Mucosa of descending colon (tissue), 3 donors: ENCODE data around the gene DMAC2. TPM values are rescaled to one million over a fixed set of nuclear protein-coding genes. Genes with fewer than 3 reads are reported as not detected.
"Not testable (repeated sequence)": the region's sequence is repeated elsewhere in the genome, so short reads cannot be mapped to it uniquely, and the experiment has no call there.

Experiments
- ATAC-seq: fragments of 200-7000 bp; cut with Tn5 transposase; one replicate; pipeline ENCODE4 v1.9.1; 2020; ENCODE audit warnings: mild to moderate bottlenecking, moderate library complexity
- DNase-seq, 3 donors: peaks; one replicate each; pipeline ENCODE4 v3.0.0-alpha.2; 2020
- H3K36me3 ChIP-seq: fragments of 200-600 bp; one replicate; pipeline ENCODE4 v1.8.0; 2021; ENCODE audit warnings: low read depth, mild to moderate bottlenecking
- H3K4me1 ChIP-seq: fragments of 200-600 bp; one replicate; pipeline ENCODE4 v1.8.0; 2021; ENCODE audit warnings: low read depth, mild to moderate bottlenecking
- H3K4me3 ChIP-seq: fragments of 200-600 bp; one replicate; pipeline ENCODE4 v1.8.0; 2021; ENCODE audit warnings: mild to moderate bottlenecking
- H3K9me3 ChIP-seq: fragments of 200-600 bp; one replicate; pipeline ENCODE4 v1.8.0; 2021; ENCODE audit warnings: mild to moderate bottlenecking
- intact Hi-C, 2 donors: fragments of 100-400 bp; cut with DNase I in 1 of 2; cut with micrococcal nuclease in 1 of 2; formaldehyde crosslinking; loops; one replicate each; pipeline versions ENCODE4 v1.11.0 to v1.11.1; 2022; cut with DNase I, micrococcal nuclease
- long read RNA-seq, 2 donors: library from polyadenylated mRNA; unstranded; transcript quantifications; one replicate each; pipeline ENCODE4 v2.0.0, GENCODE V29; 2019 to 2021
- total RNA-seq, 3 donors: library from RNA; stranded (reverse); fragmentation: NEBNext Ultra II Directional in 2 of 3; extraction: Animal tissue kit (Norgen Biotek cat#: 25700) in 2 of 3; gene quantifications; one replicate each; pipeline versions ENCODE4 v1.2.1 to v1.2.4, GENCODE V29; 2021 to 2023
- TF ChIP-seq, protein P1 (sequence below): fragments of 200-600 bp; IDR thresholded peaks from one replicate; pipeline ENCODE4 v1.8.0; 2022; ENCODE audit warnings: antibody characterized with exemption, mild to moderate bottlenecking
- donor health status: DM: no; HTN: no; CAD: no; lungs with moderate emphysema.
- donor health status: DM: no; HTN: no; CAD: no.
- donor health status: DM: no; HTN: yes; CAD: no.

DMAC2 gene
- total RNA-seq: 10 to 100 TPM; 38.9 to 61.0 (median 47.5) TPM
- long read RNA-seq, donor 1, transcript DMAC2-201 (6 exons, 1,692 nt): major isoform, 35 of 52 reads
- long read RNA-seq, donor 1, partial matches to known transcripts: 4 of 52 reads
- long read RNA-seq, donor 1, other reads (novel, unspliced or antisense): 6 of 52 reads
- long read RNA-seq, donor 2, transcript DMAC2-210 (5 exons, 1,622 nt): minor isoform, 7 of 44 reads
- long read RNA-seq, donor 2, transcript DMAC2-201 (6 exons, 1,692 nt): major isoform, 29 of 44 reads
- long read RNA-seq, donor 2, partial matches to known transcripts: 4 of 44 reads
- long read RNA-seq, donor 2, other reads (novel, unspliced or antisense): 1 of 44 reads

DNA sequence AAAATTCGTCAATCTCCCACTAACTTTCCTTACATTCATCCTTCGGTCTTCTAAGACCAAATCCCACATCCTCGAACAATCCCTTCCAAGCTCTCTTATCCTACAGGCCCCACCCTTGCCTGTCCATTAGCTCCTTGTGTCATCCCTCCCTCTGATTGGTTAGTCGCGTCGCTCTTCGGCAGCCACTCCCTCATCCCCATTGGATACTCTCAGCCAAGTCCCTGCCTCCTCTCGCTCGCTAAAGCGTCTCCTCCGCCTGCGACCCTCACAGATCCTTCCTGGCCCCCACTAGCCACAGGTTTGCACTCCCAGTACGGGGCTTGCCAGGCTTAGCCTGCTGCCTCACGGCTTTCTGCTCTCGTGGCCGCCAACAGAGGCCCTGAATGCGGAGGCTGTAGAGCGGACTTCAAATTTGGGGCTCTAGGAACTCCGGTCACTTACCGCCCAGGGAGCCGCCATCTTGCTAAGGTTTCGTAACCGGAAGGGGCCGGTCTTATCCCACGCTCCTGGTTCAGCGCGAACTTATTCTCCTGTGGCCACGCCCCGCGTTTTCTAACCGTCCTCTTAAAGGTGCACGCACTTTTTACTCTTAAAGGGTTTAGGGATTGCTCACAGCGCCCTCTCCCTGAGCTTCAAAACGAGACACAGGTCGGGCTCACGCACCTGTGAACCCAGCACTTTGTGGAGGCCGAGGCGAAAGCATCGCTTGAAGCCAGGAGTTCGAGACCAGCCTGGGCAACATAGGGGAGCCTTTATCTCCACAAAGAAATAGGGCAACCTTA, at the start of gene DMAC2:
Gene DMAC2, minus strand, starts transcription at position 472 of the 782 bp plus-strand sequence. Its CDS starts 13 bp downstream, at position 459.
- ATAC-seq: peak; percentile 96
- H3K4me1 ChIP-seq: no peaks in the 10 kb centered on the region
- intact Hi-C loops: no loop called here

DNA sequence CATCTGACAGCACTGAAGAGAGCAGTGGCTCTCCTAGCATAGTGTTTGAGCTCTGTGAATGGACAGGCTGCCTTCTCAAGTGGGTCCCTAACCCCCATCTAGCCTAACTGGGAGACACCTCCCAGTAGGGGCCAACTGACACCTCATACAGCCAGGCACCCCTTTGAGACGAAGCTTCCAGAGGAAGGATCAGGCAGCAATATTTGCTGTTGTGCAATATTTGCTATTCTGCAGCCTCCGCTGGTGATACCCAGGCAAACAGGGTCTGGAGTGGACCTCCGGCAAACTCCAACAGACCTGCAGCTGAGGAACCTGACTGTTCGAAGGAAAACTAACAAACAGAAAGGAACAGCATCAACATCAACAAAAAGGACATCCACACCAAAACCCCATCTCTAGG, 47.2 kb upstream of the DMAC2 start:
- H3K4me3 ChIP-seq, H3K36me3 ChIP-seq, DNase-seq, intact Hi-C loops, H3K9me3 ChIP-seq, ATAC-seq, H3K4me1 ChIP-seq: not testable (repeated sequence)

More for the DNA sequence above, at the start of gene DMAC2:
- DNase-seq: peak; percentile 95 to 99 (median 97)
- Histone ChIP-seq H3K9me3 (no peaks in the 10 kb centered on the region), H3K4me3 (peak within 1 kb of the TSS; percentile 52), H3K36me3 (no peaks in the 10 kb centered on the region)
- TF ChIP-seq, protein P1, sequence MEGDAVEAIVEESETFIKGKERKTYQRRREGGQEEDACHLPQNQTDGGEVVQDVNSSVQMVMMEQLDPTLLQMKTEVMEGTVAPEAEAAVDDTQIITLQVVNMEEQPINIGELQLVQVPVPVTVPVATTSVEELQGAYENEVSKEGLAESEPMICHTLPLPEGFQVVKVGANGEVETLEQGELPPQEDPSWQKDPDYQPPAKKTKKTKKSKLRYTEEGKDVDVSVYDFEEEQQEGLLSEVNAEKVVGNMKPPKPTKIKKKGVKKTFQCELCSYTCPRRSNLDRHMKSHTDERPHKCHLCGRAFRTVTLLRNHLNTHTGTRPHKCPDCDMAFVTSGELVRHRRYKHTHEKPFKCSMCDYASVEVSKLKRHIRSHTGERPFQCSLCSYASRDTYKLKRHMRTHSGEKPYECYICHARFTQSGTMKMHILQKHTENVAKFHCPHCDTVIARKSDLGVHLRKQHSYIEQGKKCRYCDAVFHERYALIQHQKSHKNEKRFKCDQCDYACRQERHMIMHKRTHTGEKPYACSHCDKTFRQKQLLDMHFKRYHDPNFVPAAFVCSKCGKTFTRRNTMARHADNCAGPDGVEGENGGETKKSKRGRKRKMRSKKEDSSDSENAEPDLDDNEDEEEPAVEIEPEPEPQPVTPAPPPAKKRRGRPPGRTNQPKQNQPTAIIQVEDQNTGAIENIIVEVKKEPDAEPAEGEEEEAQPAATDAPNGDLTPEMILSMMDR: peak; percentile 27

DNA sequence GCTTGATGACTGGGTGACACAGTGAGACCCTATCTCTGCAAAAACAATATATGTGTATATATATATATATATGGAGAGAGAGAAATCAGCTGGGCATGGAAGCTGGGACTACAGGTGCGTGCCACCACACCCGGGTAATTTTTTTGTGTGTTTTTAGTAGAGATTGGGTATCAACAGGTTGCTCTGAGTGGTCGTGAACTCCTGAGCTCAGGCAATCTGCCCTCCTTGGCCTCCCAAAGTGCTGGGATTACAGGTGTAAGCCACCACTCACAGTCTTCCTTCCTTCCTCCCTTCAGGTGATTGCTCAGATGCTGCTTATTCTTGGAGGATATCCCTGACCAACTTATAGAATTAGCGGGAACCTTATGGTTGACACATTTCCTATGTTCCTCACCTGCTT, 45.1 kb upstream of the DMAC2 start:
- Histone ChIP-seq H3K4me3 (no peak overlapping the region), H3K9me3 (peaks cover 3% of the 10 kb centered on the region), H3K36me3 (no peaks in the 10 kb centered on the region), H3K4me1 (no peaks in the 10 kb centered on the region)
- intact Hi-C loops: no loop called here
- DNase-seq (no peak), ATAC-seq (no peak)
- TF ChIP-seq, protein P1: no peak

DNA sequence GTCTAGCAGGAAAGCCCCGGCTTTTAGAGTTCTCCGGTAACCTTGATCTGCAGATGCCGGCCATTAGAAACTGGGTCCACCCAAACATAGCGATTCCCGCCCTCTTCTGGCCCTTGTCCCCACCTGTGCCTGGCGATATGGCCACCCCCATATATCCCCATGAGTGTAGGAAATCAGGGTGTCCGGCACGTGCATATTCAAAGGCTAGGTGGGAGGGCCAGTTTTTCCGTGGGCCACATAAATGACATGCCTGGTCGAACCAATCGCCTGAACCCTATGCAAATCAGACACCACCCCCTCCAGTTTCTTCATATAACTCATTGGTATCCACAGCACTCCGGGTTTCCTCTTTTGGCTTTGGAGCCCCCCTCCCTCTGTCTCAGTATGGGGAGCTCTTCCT, 40.6 kb upstream of the DMAC2 start:
- DNase-seq (no peak), ATAC-seq (no peak)
- TF ChIP-seq, protein P1: no peak
- intact Hi-C loops: no loop called here
- Histone ChIP-seq H3K4me3 (no peak overlapping the region), H3K9me3 (no peaks in the 10 kb centered on the region), H3K4me1 (no peaks in the 10 kb centered on the region), H3K36me3 (no peaks in the 10 kb centered on the region)

DNA sequence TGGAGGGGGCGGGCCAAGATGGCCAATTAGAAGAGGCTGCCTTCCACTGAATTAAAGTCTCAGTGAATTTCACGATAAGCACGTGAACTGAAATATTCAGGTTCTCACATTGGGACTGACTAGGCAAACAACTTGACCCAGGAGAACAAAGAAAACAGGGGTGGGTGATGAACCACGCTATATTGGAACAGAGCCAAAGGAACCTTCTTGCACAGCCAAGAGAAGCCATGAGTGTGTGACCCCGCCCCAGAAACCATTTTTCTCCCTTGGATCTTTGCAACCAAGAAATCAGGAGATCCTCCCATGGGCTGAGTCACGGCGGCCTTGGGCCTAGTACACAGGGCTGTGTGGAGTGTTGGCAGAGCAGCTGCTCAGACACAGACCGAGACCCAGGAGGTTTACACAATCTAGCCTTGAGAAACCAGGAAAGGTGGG, 40.1 kb upstream of the DMAC2 start:
- no peak for DNase-seq
- intact Hi-C loops: no loop called here
- H3K4me1 ChIP-seq: no peaks in the 10 kb centered on the region
- no peak overlapping the region for H3K4me3 ChIP-seq
- no peak for ATAC-seq
- TF ChIP-seq, protein P1: no peak
- H3K9me3 ChIP-seq: no peaks in the 10 kb centered on the region
- no peaks in the 10 kb centered on the region for H3K36me3 ChIP-seq
